Panc1 (cell line): ENCODE data around the gene CDC42EP3. TPM values are rescaled to one million over a fixed set of nuclear protein-coding genes. Genes with fewer than 3 reads are reported as not detected.

Source experiments
- ATAC-seq: fragments of 200-7000 bp; cut with Tn5 transposase; 2 replicates; pipeline ENCODE4 v1.9.1; 2020; ENCODE audit warnings: mild to moderate bottlenecking, moderate library complexity
- BruUV-seq: library from RNA; stranded (reverse); fragments of 400-500 nt; replicated peaks from 2 replicates; lab custom pipeline; 2021; lab: Mats Ljungman, UMichigan
- CTCF ChIA-PET: fragments of 300-600 bp; sonication (Branson Sonifier 250); formaldehyde crosslinking; loops from one replicate; lab custom pipeline; 2022; ENCODE audit warnings: antibody characterized with exemption; lab: Charles Lee
- POLR2A ChIA-PET: fragments of 300-600 bp; sonication (Branson Sonifier 250); formaldehyde crosslinking; loops from one replicate; lab custom pipeline; 2022; ENCODE audit warnings: antibody characterized with exemption; lab: Charles Lee
- DNase-seq: peaks from one replicate; pipeline ENCODE4 v3.0.0-alpha.2; 2010; ENCODE audit warnings: low read depth, low spot score
- H3K27ac ChIP-seq: 2 replicates; pipeline ENCODE4 v1.5.1; 2011; ENCODE audit warnings: mild to moderate bottlenecking, low read length, inconsistent platforms
- H3K27me3 ChIP-seq: fragments of 200-500 bp; sonication (Bioruptor generic); 2 replicates; pipeline ENCODE4 v1.6.0; 2014; ENCODE audit warnings: low read length, inconsistent platforms; ENCODE audit not compliant: control insufficient read depth, insufficient read depth
- H3K36me3 ChIP-seq: fragments of 200-500 bp; sonication (Bioruptor generic); 2 replicates; pipeline ENCODE4 v1.5.1; 2014; ENCODE audit warnings: inconsistent platforms, mild to moderate bottlenecking, low read length, moderate library complexity; ENCODE audit not compliant: control insufficient read depth, insufficient read depth
- H3K4me1 ChIP-seq: 2 replicates; pipeline ENCODE4 v1.5.1; 2011; ENCODE audit warnings: inconsistent platforms, mild to moderate bottlenecking, low read length, moderate library complexity; ENCODE audit not compliant: control insufficient read depth, insufficient read depth
- H3K4me3 ChIP-seq, 2 experiments: 2 replicates each; pipeline ENCODE4 v1.5.1; 2011 to 2012; ENCODE audit warnings: low read depth in 2 of 2, low read length in 2 of 2, mild to moderate bottlenecking in 2 of 2, inconsistent platforms in 1 of 2, moderate library complexity in 1 of 2
- H3K9me3 ChIP-seq: fragments of 200-500 bp; sonication (Bioruptor generic); 2 replicates; pipeline ENCODE4 v1.5.1; 2014; ENCODE audit warnings: low read depth, mild to moderate bottlenecking, inconsistent platforms, low read length, moderate library complexity; ENCODE audit not compliant: control insufficient read depth, insufficient read depth
- POLR2AphosphoS5 ChIP-seq: IDR thresholded peaks from 2 replicates; pipeline ENCODE4 v1.6.1; 2012; ENCODE audit warnings: mild to moderate bottlenecking, low read depth, low read length, moderate library complexity
- REST ChIP-seq, 2 experiments: IDR thresholded peaks; 2 replicates each; pipeline ENCODE4 v1.6.1; 2011 to 2012; ENCODE audit warnings: low read depth in 2 of 2, control low read depth in 1 of 2, low read length in 1 of 2, mild to moderate bottlenecking in 1 of 2, moderate library complexity in 1 of 2; ENCODE audit not compliant: insufficient read depth in 1 of 2
- SIN3A ChIP-seq: IDR thresholded peaks from 2 replicates; pipeline ENCODE4 v1.6.1; 2012; ENCODE audit warnings: low read depth, mild to moderate bottlenecking, low read length, moderate library complexity, borderline replicate concordance; ENCODE audit not compliant: insufficient read depth
- TCF7L2 ChIP-seq: IDR thresholded peaks from 2 replicates; pipeline ENCODE4 v1.6.1; 2011; ENCODE audit warnings: mild to moderate bottlenecking, low read depth, low read length, inconsistent platforms
- in situ Hi-C: cut with HindIII; loops from 2 replicates; pipeline ENCODE4 v1.10.0; 2016; ENCODE audit warnings: low sequenced_read_pairs, low pct_unique_long_range_greater_than_20kb
- intact Hi-C: fragments of 100-400 bp; cut with micrococcal nuclease; formaldehyde crosslinking; loops from one replicate; pipeline ENCODE4 v1.10.0; 2022; ENCODE audit not compliant: unreplicated experiment
- total RNA-seq: library from RNA; stranded (reverse); gene quantifications from one replicate; pipeline ENCODE4 v1.2.1, GENCODE V29; 2021; ENCODE audit not compliant: unreplicated experiment
- TF ChIP-seq, protein P1 (sequence below): fragments of 450-650 bp; IDR thresholded peaks from 2 replicates; pipeline ENCODE4 v1.5.1; 2017; ENCODE audit warnings: mild to moderate bottlenecking

The CDC42EP3 gene
- total RNA-seq, 1 experiment from 2014 or later = 6.1 TPM

- H3K4me1 ChIP-seq = no peaks in the 10 kb centered on the region
Measured at GRCh38 chr2:37630776-37631175, 40.7 kb downstream of the CDC42EP3 start.

DNA sequence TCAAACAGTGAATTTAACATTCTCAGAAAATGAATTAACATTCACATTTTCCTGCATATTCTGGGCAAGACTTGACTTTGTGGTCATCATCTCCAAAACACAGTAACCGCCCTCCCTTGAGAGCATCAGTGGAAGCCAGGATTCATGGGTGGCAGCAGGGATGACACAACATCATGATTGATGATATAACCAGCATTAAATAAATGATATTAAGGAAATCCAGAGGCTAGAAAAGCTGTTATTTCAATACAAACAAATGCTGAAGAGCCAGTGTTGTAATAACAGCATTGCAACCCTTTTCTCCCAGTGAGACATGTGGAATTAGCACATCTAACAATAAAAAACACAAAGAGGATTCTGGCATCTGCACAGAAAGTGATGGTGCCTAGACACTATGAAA is 41.1 kb downstream of the CDC42EP3 start:
- POLR2A ChIA-PET = no interaction called here
- no peaks in the 10 kb centered on the region for H3K4me1 ChIP-seq
- DNase-seq (no peak), ATAC-seq (no peak)
- no TSS peak for BruUV-seq
- no peaks in the 10 kb centered on the region; the same call in 1 of the 2 replicates for H3K27me3 ChIP-seq
- CTCF ChIA-PET = no interaction called here
- in situ Hi-C loops (no loop called here), intact Hi-C loops (no loop called here)
- no peak overlapping the region for H3K27ac ChIP-seq
- H3K4me3 ChIP-seq = no peak overlapping the region
- H3K9me3 ChIP-seq = no peaks in the 10 kb centered on the region
- H3K36me3 ChIP-seq = no peaks in the 10 kb centered on the region
- TF ChIP-seq SIN3A (no peak), TCF7L2 (no peak), REST (IDR thresholded peaks at IDR 0.05; ENCODE audit: insufficient read depth in 1 of 2, low read depth in 2 of 2, low read length in 1 of 2) (no peak), POLR2AphosphoS5 (no peak)
- TF ChIP-seq, protein P1, sequence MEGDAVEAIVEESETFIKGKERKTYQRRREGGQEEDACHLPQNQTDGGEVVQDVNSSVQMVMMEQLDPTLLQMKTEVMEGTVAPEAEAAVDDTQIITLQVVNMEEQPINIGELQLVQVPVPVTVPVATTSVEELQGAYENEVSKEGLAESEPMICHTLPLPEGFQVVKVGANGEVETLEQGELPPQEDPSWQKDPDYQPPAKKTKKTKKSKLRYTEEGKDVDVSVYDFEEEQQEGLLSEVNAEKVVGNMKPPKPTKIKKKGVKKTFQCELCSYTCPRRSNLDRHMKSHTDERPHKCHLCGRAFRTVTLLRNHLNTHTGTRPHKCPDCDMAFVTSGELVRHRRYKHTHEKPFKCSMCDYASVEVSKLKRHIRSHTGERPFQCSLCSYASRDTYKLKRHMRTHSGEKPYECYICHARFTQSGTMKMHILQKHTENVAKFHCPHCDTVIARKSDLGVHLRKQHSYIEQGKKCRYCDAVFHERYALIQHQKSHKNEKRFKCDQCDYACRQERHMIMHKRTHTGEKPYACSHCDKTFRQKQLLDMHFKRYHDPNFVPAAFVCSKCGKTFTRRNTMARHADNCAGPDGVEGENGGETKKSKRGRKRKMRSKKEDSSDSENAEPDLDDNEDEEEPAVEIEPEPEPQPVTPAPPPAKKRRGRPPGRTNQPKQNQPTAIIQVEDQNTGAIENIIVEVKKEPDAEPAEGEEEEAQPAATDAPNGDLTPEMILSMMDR = no peak

More at GRCh38 chr2:37630776-37631175, 40.7 kb downstream of the CDC42EP3 start:
- no peak overlapping the region for H3K4me3 ChIP-seq
- H3K27me3 ChIP-seq = no peaks in the 10 kb centered on the region; the same call in 1 of the 2 replicates
- DNase-seq (no peak), ATAC-seq (no peak)
- H3K36me3 ChIP-seq = no peaks in the 10 kb centered on the region
- in situ Hi-C loops = no loop called here
- intact Hi-C loops = no loop called here
- H3K27ac ChIP-seq = no peak overlapping the region
- BruUV-seq = no TSS peak
- ChIA-PET POLR2A (no interaction called here), CTCF (no interaction called here)
- H3K9me3 ChIP-seq = no peaks in the 10 kb centered on the region
- TF ChIP-seq SIN3A = no peak
- TF ChIP-seq POLR2AphosphoS5 = no peak
- TF ChIP-seq REST (IDR thresholded peaks at IDR 0.05; ENCODE audit: insufficient read depth in 1 of 2, low read depth in 2 of 2, low read length in 1 of 2) = no peak
- TF ChIP-seq, protein P1 = no peak
- TF ChIP-seq TCF7L2 = no peak
